Loucy (cell line): ENCODE results near the gene WNK1.

ENCODE experiments used
- EZH2phosphoT487 ChIP-seq: fragments of 200-600 bp; IDR thresholded peaks from 2 replicates; pipeline ENCODE4 v1.6.1; 2018; ENCODE audit warnings: antibody characterized with exemption, mild to moderate bottlenecking, moderate library complexity, borderline replicate concordance
- TF ChIP-seq, protein P1 (sequence below): fragments of 200-600 bp; sonication (generic); conservative IDR thresholded peaks from 2 replicates; pipeline ENCODE4 v1.5.1; 2014; ENCODE audit warnings: mild to moderate bottlenecking, antibody characterized with exemption, low read length

DNA sequence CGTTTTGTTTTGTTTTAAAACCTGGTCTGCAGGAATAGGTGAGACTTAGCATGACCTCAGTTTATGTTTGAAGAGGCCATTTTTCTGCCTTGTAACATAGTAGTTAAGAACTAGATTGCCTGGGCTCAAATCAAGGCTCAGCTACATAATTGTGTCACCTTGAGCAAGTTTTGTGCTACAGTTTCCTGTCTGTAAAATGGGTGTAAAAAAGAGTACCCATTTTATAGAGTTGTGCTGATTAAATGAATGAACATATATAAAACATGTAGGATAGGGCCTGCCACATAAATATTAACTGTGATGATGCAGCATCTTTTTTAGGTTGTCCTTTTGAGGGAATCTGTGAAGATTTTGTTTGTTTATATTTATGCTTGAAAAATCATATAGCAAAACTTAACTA lies 7.2 kb downstream of the WNK1 start:
- TF ChIP-seq, protein P1, sequence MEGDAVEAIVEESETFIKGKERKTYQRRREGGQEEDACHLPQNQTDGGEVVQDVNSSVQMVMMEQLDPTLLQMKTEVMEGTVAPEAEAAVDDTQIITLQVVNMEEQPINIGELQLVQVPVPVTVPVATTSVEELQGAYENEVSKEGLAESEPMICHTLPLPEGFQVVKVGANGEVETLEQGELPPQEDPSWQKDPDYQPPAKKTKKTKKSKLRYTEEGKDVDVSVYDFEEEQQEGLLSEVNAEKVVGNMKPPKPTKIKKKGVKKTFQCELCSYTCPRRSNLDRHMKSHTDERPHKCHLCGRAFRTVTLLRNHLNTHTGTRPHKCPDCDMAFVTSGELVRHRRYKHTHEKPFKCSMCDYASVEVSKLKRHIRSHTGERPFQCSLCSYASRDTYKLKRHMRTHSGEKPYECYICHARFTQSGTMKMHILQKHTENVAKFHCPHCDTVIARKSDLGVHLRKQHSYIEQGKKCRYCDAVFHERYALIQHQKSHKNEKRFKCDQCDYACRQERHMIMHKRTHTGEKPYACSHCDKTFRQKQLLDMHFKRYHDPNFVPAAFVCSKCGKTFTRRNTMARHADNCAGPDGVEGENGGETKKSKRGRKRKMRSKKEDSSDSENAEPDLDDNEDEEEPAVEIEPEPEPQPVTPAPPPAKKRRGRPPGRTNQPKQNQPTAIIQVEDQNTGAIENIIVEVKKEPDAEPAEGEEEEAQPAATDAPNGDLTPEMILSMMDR = no peak
- no peak for TF ChIP-seq EZH2phosphoT487
